Measurements from ENCODE around the gene FIGNL2.
A peak's percentile ranks its signal among the peaks of the same experiment; 100 is the strongest.

Gene FIGNL2

DNA sequence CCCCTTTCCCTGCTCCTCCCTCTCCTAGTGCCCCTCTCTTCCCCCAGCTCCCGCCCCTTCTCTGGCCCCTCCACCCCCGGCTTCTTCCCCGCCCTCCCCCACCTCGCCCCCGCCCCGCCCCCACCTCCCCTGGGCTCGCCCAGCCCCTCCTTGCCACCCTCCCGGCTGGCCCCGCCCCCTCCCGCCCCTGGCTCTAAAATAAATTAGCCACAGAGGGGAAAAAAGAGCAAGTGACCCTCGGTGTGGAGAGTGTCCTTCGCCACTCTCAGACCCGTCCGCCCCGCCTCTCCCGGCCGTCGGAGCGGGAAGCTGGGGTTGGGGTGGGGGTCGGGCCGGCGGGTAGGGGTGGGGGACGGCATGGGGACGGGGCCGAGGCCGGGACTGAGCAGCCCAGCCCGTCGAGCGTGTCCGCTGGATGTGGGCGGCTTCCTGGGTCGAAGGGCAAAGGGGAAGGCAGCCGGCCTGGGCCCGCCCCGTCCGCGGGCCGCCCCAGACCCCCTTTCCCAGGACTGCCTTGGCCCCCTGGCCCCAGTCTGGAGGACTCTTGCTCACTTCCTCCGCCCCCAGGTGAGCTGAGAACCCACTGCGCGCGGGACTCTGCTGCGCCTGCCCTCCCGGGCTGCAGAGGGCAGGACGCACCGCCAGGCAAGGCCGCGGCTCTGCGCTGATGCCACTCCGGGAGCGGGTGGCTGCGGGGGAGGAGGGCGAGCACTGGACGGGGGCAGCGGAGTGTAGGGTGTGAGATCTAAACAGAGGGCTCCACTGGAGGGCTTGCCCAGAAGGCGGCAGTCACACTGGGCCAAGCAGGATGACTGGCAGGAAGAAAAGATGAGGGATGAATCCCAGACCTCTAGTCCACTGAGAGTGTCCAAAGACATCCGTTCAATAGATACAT lies 570 bp upstream of the FIGNL2 start:
- no peak for DNase-seq (ENCODE audit: low read depth)
- TF ChIP-seq CTCF (conservative IDR thresholded peaks at IDR 0.05; ENCODE audit: low read depth, low read length) = no peak
- no peak overlapping the region for H3K4me3 ChIP-seq (ENCODE audit: low read depth, low read length)

DNA sequence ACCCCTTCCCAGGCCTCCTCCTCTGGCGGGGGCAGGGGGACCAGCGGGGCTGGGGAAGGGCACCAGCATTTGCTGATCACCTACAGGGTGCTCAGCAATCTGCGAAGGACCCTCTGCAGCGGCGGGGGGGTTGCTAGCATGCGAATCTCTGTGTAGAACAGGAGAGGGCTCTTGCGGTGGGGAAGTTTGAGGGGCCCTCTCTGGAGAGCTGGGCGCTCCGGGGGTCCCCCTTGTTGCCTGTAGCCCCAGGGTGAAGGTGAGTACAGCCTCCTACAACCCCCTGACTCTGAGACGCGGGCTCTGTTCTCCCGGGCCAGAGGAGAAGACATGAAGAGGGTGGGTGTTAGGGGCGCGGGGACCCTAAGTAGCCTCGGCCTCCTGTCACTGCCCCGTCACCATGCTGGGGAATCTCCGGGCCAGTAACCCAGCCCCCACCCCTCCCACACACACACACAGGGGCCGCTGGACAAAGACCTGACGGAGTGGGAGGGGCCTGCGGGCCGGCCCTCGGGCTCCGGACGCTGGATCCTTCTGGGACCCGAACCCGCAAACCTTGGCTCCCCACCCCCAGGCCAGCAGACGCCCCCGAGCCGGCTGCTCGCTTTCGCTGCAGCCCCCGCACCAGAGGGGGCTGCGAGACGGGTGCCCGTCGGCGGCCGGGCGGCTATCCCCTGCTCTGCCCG lies 734 bp downstream of the FIGNL2 start:
- no peak overlapping the region for H3K4me3 ChIP-seq (ENCODE audit: low read depth, low read length)
- no peak for DNase-seq (ENCODE audit: low read depth)
- no peak for TF ChIP-seq CTCF (conservative IDR thresholded peaks at IDR 0.05; ENCODE audit: low read depth, low read length)

DNA sequence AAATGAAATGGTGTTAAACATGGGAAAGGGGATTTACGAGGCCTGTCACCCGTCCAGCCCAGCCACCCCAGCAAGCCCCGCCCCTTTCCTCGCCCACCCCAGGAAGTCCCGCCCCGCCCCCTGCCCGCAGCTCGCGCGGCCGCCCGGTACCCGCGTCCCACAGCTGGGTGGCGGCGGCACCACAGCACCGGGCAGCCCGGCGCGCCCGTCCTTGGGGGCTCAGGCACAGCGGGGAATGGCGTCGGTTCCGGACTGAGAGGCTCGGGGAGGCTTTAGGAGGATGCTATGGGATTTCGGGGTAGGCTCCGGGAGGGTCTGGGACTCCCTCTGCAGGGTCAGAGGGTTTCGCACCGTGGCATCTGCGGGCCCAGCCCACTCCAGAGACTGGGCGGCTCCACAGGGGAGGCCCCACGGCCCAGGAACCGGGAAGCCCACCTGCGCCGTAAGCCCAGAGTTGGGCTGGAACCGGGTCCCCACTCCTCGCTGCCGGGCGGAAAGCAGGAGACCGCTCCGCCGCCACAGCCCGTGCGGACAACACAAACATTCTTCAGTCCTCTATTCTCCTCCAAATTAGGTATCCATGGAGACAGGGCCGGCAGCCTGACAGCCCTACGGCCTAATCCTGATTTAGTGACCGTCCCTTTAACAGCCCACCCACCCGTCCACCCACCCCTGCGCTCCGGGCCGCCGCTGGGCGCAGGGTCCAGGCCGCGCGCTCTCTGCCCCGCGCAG lies 1.4 kb downstream of the FIGNL2 start:
- H3K4me3 ChIP-seq (ENCODE audit: low read depth, low read length) = peak overlapping the region; percentile 24
- no peak for DNase-seq (ENCODE audit: low read depth)
- TF ChIP-seq CTCF (conservative IDR thresholded peaks at IDR 0.05; ENCODE audit: low read depth, low read length) = no peak

DNA sequence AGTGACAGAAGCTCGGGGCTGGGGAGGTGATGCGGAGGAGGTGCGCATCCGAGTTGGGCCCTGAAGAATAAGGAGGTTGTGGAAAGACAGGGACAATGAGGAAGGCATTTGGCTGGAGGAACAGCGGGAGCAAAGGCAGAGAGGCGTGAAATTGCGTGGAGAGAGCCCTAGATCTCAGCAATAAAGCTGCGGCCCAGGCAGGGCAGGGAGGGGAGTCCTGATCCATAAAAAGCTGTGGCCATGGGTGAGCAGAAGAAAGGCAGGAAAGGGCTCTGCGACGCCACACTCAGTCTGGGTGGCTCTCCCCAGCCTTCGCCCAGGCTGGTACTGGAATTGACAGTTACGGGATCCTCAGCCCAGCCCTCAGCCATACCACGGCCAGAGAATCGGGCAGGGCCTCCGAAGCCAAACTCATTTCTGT lies 2.2 kb downstream of the FIGNL2 start:
- no peak for DNase-seq (ENCODE audit: low read depth)
- no peak overlapping the region for H3K4me3 ChIP-seq (ENCODE audit: low read depth, low read length)
- no peak for TF ChIP-seq CTCF (conservative IDR thresholded peaks at IDR 0.05; ENCODE audit: low read depth, low read length)

DNA sequence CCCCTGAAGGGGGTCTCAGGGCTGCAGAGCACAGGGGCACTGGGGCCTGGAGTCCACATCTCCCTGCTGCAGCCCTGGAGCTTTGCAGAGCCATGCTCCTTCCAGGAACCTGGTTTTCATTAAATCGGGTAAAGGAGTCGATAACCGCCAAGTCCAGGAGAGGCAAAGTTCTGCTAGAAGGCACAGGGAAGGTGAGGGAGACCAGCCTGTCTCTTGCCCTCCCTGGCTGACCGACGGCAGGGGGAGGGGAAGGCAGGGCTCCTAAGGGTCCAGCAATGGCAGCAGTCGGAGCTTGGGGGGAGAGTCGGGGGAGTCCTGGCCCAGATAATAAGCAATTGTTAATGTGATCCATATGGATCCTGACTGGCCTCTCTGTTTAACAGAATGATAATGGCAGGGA lies 3.0 kb downstream of the FIGNL2 start:
- no peak overlapping the region for H3K4me3 ChIP-seq (ENCODE audit: low read depth, low read length)
- DNase-seq (ENCODE audit: low read depth) = no peak
- no peak for TF ChIP-seq CTCF (conservative IDR thresholded peaks at IDR 0.05; ENCODE audit: low read depth, low read length)

GRCh38 chr12:51844854-51845253 lies 3.7 kb downstream of the FIGNL2 start:
- TF ChIP-seq CTCF (conservative IDR thresholded peaks at IDR 0.05; ENCODE audit: low read depth, low read length) = no peak
- DNase-seq (ENCODE audit: low read depth) = no peak
- H3K4me3 ChIP-seq (ENCODE audit: low read depth, low read length) = no peak overlapping the region
